NCI-H2227 (cell line): ENCODE data around the gene LDLRAD2.

Source experiments
- DNase-seq: peaks from one replicate; lab custom pipeline; 2025; ENCODE audit not compliant: unreplicated experiment; lab: John Stamatoyannopoulos, UW

LDLRAD2 gene

DNA sequence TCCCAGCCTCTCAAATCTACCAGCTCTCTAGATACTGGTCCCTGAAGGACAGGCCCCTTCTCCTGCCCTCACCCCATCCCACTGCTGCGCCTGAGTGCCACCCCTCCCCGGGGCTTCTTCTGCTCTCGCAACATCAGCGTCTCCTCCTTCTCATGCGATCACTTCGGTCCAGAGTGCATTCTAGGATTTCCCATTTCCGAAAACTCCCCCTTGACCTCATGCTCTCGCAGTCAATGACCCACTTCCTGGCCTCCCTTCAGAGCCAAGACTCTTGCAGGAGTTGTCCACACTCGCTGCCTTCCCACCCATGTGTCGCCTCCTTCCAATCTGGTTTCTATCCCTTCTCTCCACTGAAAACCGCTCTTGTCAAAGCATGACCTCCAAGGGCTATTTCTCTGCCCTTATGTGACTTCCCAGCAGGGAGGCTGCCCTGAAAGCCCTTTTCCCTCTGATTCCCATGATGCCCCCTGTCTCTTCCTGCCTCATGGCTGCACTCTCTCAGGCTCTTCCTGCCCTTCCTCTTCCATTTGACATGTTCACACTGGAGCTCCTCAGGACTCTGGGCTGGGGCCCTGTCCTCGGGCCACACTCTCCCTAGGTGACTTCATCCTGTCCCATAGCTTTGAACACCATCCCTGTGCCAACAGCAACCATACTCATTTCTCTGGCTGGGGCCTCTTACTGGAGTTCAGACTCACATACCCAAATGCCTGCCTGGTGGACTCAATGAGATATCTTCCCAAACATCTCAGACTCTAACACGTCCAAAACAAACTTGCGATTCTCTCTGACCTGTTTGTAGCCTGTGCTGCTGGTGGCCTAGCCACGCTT, 46.0 kb downstream of the LDLRAD2 start:
- no peak for DNase-seq

DNA sequence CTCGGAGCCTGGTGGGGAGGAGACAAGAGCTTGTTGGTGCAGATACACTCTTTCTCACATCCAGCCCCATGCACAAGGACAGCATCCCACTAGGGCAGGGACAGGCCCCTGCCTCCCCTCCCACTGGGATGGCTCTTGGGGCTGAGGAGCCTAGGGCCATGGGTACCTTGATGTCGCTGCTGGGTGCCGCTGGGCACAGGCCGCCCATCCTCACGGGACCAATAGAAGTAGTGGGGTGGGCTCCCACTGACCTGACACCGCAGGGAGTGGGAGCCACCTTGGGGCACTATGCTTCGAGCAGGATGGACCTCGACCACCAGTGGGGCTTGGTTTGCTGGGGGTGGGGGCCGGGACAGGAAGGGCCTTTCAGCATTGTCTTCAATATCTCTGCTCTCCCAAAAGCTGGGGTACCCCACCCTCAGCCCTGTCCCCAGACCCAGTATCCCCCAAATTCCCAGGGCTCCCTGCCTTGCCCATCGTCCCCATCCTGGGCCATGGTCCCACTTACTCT, 47.7 kb downstream of the LDLRAD2 start:
- DNase-seq = no peak

- DNase-seq = no peak
Measured at GRCh38 chr1:21860971-21861370, 48.9 kb downstream of the LDLRAD2 start.

GRCh38 chr1:21861602-21862429, 49.8 kb downstream of the LDLRAD2 start:
- no peak for DNase-seq

- no peak for DNase-seq
Measured at GRCh38 chr1:21863981-21864380, 51.9 kb downstream of the LDLRAD2 start.

GRCh38 chr1:21864730-21865129, 52.7 kb downstream of the LDLRAD2 start:
- no peak for DNase-seq

DNA sequence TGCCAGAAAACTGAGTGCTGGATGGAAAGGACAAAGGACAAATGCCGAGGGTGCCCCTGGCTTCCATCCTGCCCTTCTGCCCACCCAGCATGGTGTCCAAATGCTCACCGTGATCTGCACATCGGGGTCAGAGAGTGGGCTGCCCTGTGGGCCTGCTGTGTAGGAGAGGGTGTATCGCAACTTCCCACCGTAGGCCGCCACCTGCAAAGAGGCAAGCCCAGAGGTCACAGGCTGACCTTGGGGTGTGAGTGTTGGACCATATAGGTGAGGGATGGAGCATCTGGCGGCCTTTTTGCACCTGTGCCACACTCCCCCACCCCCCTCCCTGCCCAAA, 53.5 kb downstream of the LDLRAD2 start:
- no peak for DNase-seq

GRCh38 chr1:21865943-21866706, 54.1 kb downstream of the LDLRAD2 start:
- peak; percentile 28 for DNase-seq

DNA sequence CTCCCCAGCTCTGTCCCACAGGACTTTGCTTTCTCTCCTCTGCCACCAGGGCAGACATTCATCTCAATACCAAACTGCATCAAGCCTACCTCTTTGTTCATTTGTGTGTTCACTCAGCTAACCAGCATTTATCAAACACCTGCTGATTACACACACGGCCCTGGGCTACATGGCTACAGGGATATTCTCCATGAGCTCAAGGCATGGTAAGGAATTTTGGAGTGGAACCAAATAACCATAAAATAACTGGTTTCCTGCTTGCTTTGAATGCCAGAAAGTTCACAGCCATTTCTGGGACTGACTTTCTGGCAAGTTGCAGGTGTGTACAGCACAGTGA, 54.6 kb downstream of the LDLRAD2 start:
- no peak for DNase-seq

DNA sequence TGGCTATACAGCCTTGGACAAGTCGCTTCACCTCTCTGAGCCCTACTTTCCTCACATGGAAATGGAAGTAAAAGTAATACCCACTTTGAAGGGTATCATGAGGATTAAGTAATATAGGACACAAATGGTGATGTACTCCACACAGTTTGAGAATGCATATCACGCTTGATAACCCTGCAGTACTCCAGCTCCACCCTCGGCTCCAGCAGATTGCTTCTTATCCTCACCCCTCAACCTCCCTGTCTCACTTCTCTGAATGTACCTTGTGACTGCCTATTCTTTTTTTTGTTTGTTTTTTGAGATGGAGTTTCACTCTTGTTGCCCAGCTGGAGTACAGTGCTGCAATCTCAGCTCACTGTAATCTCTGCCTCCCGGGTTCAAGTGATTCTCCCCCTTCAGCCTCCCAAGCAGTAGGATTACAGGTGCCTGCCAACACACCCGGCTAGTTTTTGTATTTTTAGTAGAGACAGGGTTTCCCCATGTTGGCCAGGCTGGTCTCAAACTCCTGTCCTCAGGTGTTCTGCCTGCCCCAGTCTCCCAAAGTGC, 55.5 kb downstream of the LDLRAD2 start:
- DNase-seq = no peak

- DNase-seq = no peak
Measured at GRCh38 chr1:21868482-21868881, 56.4 kb downstream of the LDLRAD2 start.

DNA sequence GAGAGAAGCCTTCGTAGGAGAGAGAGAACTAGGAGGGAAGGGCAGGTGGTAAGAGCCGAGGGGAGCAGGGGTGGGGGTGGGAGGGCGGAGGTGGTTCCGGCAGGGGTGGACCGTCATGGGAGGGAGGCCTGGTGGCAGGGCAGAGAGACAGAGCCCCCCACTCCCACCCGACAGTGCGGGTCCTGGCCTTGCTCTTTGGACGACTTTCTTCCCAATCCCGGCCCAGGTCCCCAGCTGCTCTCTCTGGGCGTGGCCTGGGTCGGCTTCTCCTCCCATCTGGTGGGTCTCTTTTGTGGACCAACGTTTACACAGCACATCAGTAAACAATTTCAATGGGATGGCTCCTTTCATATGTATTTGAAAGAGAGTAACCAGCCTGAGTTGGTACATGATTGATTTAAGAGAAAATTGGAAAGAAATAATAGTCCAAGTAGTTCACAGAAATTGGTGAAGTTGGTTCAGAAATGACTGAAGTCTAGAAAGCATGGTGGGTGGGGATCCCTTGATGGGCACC, 56.9 kb downstream of the LDLRAD2 start:
- DNase-seq = no peak

- no peak for DNase-seq
Measured at GRCh38 chr1:21869620-21870121, 57.6 kb downstream of the LDLRAD2 start.

- no peak for DNase-seq
Measured at GRCh38 chr1:21870611-21871010, 58.5 kb downstream of the LDLRAD2 start.

DNA sequence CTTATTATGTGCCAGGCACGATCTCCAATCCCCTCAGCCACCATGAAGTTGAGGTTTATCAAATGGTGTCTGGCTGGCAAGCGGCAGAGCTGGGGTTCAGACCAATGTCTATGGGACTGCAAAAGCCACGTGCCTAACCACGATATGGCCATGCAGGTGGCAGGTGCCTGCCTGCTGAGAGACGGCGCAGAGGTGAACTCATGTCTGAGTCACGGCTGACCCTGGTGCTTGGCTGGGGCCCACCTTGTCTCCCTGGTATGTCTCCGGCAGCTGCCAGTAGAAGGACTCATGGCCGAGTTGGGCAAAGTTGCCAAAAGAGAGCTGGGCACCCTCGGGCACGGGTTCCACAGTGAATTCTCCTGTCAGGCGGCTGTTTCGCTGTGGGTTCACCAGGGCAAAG, 59.9 kb downstream of the LDLRAD2 start:
- DNase-seq = no peak

DNA sequence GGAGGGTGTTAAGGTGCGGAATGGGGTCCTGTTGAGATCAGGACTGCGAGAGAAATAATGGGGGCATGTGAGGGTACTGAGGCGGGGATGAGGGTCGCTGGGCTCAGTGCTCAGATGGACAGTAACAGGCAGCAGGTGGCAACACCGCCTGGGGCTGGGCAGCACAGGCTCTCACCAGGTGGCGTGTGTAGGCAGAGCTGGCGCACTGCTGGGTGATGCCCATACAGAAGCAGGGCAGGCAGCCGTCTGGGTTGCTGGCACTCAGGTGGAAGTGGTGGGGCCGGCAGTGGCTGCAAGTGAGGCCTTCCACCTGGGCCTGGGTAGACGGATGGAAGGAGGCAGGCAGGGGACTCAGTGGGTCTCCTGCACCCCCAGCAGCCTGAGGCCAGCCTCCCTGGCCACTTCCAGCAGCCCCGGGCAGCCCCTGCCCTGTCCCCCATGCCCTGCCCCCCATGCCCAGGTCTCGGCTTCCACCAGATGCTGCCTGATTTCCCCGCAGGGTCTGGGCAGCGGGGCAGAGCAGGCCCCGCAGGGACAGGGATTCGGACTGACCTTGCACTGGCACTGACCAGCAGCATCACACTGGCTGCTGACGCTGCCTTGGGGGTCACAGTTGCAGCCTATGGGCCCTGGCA, 60.5 kb downstream of the LDLRAD2 start:
- DNase-seq = no peak

DNA sequence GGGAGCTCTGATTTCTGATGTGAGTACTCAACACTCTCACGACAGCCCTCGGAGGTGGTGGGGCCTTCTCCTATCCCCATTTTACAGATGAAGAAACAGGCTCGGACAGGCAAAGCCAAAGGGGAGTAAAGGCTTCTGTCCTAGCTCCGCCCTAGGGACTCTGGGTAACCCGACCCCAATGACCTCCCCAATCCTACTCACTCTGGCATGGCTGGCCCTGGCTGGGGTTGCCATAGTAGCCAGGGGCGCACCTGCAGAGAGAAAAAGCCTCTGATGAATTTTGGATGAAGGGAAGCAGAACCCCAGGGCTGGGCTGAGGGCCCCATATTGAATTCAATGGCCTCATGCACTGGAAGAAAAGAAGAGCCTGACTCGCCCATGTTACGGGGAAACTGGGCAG, 61.1 kb downstream of the LDLRAD2 start:
- DNase-seq = no peak

DNA sequence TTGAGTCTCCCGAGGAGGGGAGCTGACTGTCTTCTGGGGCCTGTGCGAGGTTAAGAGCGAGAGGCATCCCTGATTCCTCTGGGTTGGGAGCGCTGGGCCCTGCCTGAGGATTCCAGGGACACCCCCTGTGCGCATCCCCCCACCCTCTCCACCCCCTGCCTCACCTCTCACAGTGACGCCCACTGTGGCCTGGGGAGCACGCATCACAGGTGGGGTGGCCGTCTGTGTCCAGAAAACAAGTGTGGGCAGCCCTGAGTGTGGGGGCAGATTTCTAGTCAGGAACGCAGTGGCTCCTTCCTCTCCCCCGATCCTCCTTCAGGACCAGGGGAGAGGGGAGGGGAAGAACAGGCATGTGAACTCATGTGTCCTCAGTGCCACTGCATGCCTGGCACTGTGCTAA, 61.7 kb downstream of the LDLRAD2 start:
- no peak for DNase-seq

GRCh38 chr1:21874328-21874727, 62.3 kb downstream of the LDLRAD2 start:
- DNase-seq = no peak
